MM.1S (cell line): ENCODE data around the gene DDX27.

Experiments
- CTCF ChIP-seq: fragments of 300-600 bp; sonication (generic); IDR thresholded peaks from 2 replicates; pipeline ENCODE4 v1.5.1; 2016; ENCODE audit warnings: antibody characterized with exemption, low read length, mixed read lengths
- EZH2 ChIP-seq: fragments of 300-600 bp; sonication (generic); optimal IDR thresholded peaks from 2 replicates; pipeline ENCODE3; 2017; ENCODE audit warnings: low read depth, mild to moderate bottlenecking, antibody characterized with exemption, low read length, mixed read lengths
- EZH2phosphoT487 ChIP-seq: fragments of 300-600 bp; sonication (generic); IDR thresholded peaks from 2 replicates; pipeline ENCODE4 v1.6.1; 2018; ENCODE audit warnings: antibody characterized with exemption, low read length

- no peak for TF ChIP-seq CTCF
- no peak for TF ChIP-seq EZH2phosphoT487
- no peak for TF ChIP-seq EZH2
These were observed 31.8 kb upstream of the DDX27 start for GRCh38 chr20:49187330-49187850.
